Measurements from ENCODE around the gene PRKAR1B. TPM values are rescaled to one million over a fixed set of nuclear protein-coding genes. Genes with fewer than 3 reads are reported as not detected.
A peak's percentile ranks its signal among the peaks of the same experiment; 100 is the strongest.
"Not testable (repeated sequence)": the region's sequence is repeated elsewhere in the genome, so short reads cannot be mapped to it uniquely, and the experiment has no call there.

Gene PRKAR1B
- total RNA-seq, 2 donors from 2014 or later, result 2.0 to 3.4 TPM

DNA sequence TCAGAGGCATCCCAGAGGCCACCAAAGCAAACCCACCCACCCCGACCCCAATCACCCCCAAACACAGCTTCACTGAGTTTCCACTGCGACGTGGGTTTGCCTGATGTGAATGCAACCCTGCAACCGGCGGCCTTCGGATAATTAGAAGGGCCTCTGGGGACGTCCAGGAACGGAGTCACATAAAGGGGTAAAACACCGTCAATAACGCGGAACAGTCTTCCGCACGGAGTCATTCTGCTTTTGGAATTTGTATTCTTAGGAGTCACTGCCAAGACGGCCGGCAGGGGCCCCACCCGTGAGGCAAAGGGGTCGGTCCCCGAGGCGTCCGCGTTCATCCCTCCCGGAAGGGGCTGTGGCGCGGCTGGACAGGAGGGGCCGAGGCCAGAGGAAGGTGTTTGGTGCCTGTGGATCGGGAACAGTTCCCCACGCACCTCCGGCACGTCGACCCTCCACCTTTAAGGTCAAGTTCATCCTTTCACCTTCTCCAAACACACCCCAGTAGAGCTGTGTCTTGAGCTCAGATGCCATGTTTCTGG, 170.7 kb downstream of the PRKAR1B start:
- Histone ChIP-seq H3K4me1 (peaks cover 26% of the 10 kb centered on the region), H3K9me3 (no peaks in the 10 kb centered on the region), H3K27ac (no peak overlapping the region), H3K27me3 (no peaks in the 10 kb centered on the region), H3K36me3 (replicated peaks in 1 of 2; ENCODE audit: insufficient read depth in 1 of 2, low read depth in 2 of 2) (no peaks in the 10 kb centered on the region), H3K4me3 (no peak overlapping the region)
- DNase-seq, result no peak
- ATAC-seq, result no peak
- WGBS, 2 donors, result 90 to 94% methylated on average over 18 to 30 of the region's 30 CpGs
- intact Hi-C loops (cut with DNase I), result no loop called here
- TF ChIP-seq POLR2A (IDR thresholded peaks at IDR 0.05), result no peak
- TF ChIP-seq, protein P1, sequence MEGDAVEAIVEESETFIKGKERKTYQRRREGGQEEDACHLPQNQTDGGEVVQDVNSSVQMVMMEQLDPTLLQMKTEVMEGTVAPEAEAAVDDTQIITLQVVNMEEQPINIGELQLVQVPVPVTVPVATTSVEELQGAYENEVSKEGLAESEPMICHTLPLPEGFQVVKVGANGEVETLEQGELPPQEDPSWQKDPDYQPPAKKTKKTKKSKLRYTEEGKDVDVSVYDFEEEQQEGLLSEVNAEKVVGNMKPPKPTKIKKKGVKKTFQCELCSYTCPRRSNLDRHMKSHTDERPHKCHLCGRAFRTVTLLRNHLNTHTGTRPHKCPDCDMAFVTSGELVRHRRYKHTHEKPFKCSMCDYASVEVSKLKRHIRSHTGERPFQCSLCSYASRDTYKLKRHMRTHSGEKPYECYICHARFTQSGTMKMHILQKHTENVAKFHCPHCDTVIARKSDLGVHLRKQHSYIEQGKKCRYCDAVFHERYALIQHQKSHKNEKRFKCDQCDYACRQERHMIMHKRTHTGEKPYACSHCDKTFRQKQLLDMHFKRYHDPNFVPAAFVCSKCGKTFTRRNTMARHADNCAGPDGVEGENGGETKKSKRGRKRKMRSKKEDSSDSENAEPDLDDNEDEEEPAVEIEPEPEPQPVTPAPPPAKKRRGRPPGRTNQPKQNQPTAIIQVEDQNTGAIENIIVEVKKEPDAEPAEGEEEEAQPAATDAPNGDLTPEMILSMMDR (IDR thresholded peaks at IDR 0.05), result no peak

DNA sequence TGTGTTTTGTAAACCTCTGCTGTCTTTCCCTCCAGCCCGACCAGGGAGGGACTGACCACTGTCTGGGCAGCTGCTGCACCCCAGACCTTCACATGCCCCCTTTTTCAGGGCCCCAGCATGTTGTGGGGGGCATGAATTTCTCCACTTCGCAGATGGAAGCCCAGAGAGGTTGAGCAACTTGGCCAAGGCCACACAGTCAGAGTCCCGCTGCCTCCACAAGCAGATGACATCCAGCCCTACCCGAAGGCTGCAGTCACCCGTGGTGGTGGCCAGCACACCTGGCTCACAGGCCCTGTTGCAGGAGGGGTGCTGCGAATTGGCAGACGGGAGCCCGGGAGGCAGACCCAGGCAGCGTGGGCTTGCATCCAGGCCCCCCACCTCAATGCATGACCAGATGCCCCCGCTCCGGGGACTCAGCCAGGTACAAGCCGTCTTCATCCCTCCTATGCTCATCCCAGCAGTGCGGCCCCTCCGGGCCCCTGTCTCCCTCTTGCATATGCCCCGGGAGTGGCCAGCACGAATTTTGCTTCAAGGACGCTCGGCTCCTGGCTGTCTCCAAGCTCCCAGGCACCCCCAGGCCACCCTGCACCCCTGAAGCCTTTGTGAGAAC, 171.4 kb downstream of the PRKAR1B start:
- ATAC-seq (no peak), DNase-seq (no peak)
- 94 to 97% methylated on average over 11 to 18 of the region's 18 CpGs for WGBS, 2 donors
- H3K36me3 ChIP-seq (replicated peaks in 1 of 2; ENCODE audit: insufficient read depth in 1 of 2, low read depth in 2 of 2), result no peaks in the 10 kb centered on the region
- no peaks in the 10 kb centered on the region for H3K9me3 ChIP-seq
- H3K27ac ChIP-seq, result no peak overlapping the region
- intact Hi-C loops (cut with DNase I), result no loop called here
- peaks cover 19% of the 10 kb centered on the region for H3K4me1 ChIP-seq
- no peak overlapping the region for H3K4me3 ChIP-seq
- no peaks in the 10 kb centered on the region for H3K27me3 ChIP-seq
- TF ChIP-seq POLR2A (IDR thresholded peaks at IDR 0.05), result no peak
- TF ChIP-seq, protein P1 (IDR thresholded peaks at IDR 0.05), result no peak

DNA sequence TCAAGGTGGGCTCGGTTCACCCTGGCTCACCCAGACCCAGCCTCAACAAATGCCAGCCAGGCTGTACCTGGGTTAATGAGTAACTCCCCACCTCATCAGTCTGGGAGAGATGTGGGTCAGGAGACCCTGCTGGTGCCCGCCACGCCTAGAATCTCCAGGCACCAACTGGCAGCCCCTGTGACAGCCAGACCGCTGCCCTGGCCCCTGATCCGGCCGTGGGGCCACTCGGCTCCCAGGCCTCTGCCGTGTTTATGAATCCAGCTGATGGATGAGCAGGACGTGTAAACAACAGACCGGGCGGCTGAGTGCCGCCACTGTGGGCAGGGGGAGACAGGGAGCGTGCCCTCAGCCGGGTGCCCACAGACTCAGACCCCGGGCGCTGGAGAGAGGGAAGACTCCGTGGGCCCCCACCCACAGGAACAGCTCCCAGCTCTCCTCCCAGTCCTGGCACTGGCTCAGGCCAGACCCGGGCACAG, 173.4 kb downstream of the PRKAR1B start:
- TF ChIP-seq, protein P1 (IDR thresholded peaks at IDR 0.05), result no peak
- TF ChIP-seq POLR2A (IDR thresholded peaks at IDR 0.05), result no peak
- Histone ChIP-seq H3K36me3 (replicated peaks in 1 of 2; ENCODE audit: insufficient read depth in 1 of 2, low read depth in 2 of 2) (no peaks in the 10 kb centered on the region), H3K4me3 (no peak overlapping the region), H3K4me1 (peaks cover 15% of the 10 kb centered on the region), H3K27me3 (no peaks in the 10 kb centered on the region), H3K9me3 (no peaks in the 10 kb centered on the region), H3K27ac (peak overlapping the region in 1 of 4 donors; percentile 10)
- intact Hi-C loops (cut with DNase I), result no loop called here
- ATAC-seq, result peak; percentile 20
- peak in 2 of 4 donors; percentile 30 to 37 for DNase-seq
- 61 to 63% methylated on average over 14 to 15 of the region's 18 CpGs for WGBS, 2 donors

DNA sequence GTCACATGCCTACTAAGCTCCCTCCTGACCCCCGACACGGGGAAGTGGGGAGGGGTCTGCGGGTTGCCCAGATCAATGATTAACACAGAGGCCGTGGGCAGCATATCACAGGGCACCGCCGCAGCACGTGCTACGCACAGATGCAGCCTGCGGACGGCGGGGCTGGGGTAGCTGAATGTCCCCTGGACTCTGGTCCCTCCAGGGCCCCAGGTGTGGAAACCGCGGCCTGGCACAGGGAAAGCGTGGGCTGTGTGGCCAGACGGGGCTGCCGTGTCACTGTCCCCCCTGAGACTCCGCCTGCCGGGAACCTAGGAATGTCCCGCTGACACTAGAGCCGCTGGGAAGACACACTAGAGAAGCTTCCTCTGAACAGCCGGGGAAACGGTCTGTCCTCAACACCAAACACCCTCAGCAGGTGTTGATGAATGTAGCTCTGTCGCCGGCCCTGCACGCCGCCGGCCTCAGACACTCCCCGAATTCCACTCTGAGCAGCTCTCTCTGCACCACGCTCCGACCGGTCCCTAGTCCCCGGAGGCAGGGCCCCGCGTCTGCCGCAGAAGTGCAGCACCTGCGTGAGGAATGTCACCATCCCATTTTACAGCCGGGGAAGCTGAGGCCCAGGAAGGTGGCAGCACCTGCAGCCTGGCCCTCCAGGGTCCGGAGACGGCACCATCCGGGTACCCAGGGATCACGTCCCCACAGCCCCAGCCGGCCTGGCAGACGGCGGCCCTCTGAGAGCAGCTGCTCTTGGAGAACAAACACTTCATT, 174.0 kb downstream of the PRKAR1B start:
- peaks cover 15% of the 10 kb centered on the region for H3K4me1 ChIP-seq
- peak; percentile 61 for ATAC-seq
- intact Hi-C loops (cut with DNase I), result no loop called here

DNA sequence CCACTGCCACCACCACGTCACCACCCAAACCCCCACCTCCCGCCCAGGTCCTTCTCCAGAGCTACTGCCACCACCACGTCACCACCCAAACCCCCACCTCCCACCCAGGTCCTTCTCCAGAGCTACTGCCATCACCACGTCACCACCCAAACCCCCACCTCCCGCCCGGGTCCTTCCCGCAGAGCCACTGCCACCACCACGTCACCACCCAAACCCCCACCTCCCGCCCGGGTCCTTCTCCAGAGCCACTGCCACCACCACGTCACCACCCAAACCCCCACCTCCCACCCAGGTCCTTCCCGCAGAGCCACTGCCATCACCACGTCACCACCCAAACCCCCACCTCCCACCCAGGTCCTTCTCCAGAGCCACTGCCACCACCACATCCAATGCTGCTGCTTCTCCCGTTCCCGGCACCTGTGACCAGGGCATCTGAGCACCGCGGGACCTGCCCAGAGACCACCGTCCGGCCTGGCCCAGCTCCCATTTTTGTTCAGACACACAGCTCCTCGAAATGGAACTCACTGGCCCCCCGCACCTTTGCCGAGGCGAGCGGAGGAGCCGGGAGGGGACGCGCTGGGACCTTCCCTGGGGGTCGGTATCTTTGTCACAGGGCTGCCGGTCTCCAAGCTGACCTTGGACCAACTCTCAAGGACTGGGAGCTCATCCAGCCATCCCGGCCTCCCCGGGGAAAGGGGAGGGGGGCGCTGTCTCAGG, 174.8 kb downstream of the PRKAR1B start:
- H3K27me3 ChIP-seq; H3K4me3 ChIP-seq; H3K36me3 ChIP-seq (replicated peaks in 1 of 2; ENCODE audit: insufficient read depth in 1 of 2, low read depth in 2 of 2); intact Hi-C loops (cut with DNase I); H3K27ac ChIP-seq; DNase-seq; H3K9me3 ChIP-seq: not testable (repeated sequence)
- ATAC-seq, result peak; percentile 3
- H3K4me1 ChIP-seq, result peaks cover 15% of the 10 kb centered on the region
- 16 to 42% methylated on average over 5 to 21 of the region's 32 CpGs for WGBS, 2 donors

More for the DNA sequence above, 174.0 kb downstream of the PRKAR1B start:
- H3K27ac ChIP-seq, result no peak overlapping the region
- peak in 1 of 4 donors; percentile 32 for DNase-seq
- TF ChIP-seq, protein P1 (IDR thresholded peaks at IDR 0.05), result no peak
- TF ChIP-seq POLR2A (IDR thresholded peaks at IDR 0.05), result no peak
- no peaks in the 10 kb centered on the region for H3K27me3 ChIP-seq
- H3K4me3 ChIP-seq, result no peak overlapping the region
- WGBS, 2 donors, result 33 to 46% methylated on average over 11 to 44 of the region's 44 CpGs
- H3K36me3 ChIP-seq (replicated peaks in 1 of 2; ENCODE audit: insufficient read depth in 1 of 2, low read depth in 2 of 2), result no peaks in the 10 kb centered on the region
- no peaks in the 10 kb centered on the region for H3K9me3 ChIP-seq

DNA sequence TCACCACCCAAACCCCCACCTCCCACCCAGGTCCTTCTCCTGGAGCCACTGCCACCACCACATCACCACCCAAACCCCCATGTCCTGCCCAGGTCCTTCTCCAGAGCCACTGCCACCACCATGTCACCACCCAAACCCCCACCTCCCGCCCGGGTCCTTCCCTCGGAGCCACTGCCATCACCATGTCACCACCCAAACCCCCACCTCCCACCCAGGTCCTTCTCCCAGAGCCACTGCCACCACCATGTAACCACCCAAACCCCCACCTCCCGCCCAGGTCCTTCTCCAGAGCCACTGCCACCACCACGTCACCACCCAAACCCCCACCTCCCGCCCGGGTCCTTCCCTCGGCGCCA, 175.5 kb downstream of the PRKAR1B start:
- H3K27ac ChIP-seq; ATAC-seq; H3K9me3 ChIP-seq; intact Hi-C loops (cut with DNase I); H3K27me3 ChIP-seq; H3K4me3 ChIP-seq; H3K36me3 ChIP-seq (replicated peaks in 1 of 2; ENCODE audit: insufficient read depth in 1 of 2, low read depth in 2 of 2); DNase-seq: not testable (repeated sequence)
- peaks cover 15% of the 10 kb centered on the region for H3K4me1 ChIP-seq
- WGBS, 2 donors, result 81 to 94% methylated on average over 5 to 7 of the region's 9 CpGs
